ENCODE measurements around the gene NCOA5.

Gene NCOA5

DNA sequence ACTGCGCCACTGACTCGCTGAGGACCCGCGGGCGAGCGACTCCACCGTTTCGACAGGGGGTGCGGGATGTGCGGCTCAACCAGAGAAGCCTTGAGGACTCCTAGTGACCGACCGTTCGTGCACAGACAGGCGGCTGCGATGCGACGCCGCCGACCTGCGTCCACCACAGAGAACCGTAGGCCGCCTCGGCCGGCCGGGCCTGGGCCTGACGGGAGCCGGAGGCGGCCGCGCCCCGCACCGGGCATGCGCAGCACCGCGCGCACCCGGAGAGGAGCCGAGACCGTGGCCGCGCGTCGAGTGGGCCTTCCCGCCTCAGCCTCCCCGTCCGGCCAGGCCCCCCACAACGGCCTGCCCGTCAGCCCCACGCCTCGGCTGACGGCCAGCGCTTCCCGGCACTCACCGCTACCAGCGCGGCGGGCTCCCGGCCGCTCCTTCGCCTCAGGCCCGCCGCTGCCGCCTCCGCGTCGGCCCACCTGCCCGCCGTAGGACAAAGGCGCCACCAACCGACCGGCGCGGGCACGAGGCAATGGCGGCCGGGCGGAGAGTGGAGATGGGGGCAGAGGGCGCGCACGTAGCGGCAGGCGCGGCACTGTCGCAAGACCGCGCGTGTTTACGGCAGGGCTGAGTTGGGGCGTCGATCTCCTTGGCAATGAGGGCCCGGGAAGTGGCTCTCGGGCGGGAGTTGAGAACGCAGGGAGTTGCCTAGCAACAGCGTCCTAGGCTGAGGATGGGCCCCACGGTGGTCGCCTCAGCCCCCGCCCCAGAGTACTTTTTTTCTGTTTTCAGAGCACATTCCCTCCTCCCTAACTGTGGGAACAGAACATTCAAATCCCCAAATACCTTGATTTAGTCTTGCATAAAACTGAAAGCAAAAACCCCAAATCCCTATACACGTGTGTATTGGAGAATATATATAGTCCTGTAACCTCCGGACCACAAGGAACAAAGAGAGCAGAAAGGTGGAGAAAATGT is at the start of gene NCOA5:
Gene NCOA5, minus strand, starts transcription at position 546 of the 972 bp plus-strand sequence. CDS start 10,538 bp downstream, outside the sequence.
- peak; percentile 90 to 94 (median 94) for DNase-seq (ENCODE audit: low read depth in 3 of 3)

- DNase-seq (ENCODE audit: low read depth in 3 of 3): no peak
Observed at GRCh38 chr20:46139266-46139889, 49.6 kb upstream of the NCOA5 start.

DNA sequence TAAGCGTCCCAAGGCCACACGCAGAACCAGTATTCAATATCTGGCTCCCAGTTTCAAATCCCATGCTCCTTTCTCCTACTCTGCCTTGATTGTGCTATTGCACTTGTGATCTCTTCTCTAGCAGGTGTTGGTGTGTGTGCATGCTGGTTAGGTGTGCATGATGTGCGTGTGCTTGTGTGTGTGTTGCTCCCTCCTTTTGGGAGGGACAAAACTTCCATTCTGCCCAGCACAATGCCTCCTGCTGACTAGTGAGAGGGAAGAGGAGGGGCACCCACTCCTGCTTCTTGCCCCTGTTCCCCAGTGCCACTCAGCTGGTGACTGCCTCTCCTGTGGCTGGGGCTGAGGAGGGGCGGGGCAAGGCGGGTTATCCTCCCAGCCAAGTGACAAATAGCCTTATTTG is 48.1 kb upstream of the NCOA5 start:
- no peak for DNase-seq (ENCODE audit: low read depth in 3 of 3)

- DNase-seq (ENCODE audit: low read depth in 3 of 3): no peak
Observed at GRCh38 chr20:46135856-46136633, 46.3 kb upstream of the NCOA5 start.

DNA sequence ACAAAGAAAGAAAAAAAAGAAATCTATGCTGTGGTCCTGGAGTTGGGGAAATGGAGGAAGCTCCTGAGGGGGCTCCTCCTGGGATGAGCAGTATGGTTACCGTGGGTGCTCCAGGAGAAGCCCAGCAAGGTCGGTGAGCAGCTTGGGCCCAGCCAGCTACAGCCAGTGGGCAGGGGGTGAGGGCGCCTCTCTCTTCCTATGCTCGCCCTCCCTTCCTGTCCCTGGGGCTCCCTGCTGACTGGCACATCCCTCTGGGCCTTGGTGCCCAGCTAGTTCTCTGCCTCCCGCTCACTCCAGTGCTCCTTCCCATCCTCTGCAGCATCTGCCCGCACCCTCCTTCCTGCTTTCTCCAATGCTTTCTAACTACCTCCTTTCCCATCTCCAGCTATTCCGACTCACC is 45.0 kb upstream of the NCOA5 start:
- DNase-seq (ENCODE audit: low read depth in 3 of 3): no peak

DNA sequence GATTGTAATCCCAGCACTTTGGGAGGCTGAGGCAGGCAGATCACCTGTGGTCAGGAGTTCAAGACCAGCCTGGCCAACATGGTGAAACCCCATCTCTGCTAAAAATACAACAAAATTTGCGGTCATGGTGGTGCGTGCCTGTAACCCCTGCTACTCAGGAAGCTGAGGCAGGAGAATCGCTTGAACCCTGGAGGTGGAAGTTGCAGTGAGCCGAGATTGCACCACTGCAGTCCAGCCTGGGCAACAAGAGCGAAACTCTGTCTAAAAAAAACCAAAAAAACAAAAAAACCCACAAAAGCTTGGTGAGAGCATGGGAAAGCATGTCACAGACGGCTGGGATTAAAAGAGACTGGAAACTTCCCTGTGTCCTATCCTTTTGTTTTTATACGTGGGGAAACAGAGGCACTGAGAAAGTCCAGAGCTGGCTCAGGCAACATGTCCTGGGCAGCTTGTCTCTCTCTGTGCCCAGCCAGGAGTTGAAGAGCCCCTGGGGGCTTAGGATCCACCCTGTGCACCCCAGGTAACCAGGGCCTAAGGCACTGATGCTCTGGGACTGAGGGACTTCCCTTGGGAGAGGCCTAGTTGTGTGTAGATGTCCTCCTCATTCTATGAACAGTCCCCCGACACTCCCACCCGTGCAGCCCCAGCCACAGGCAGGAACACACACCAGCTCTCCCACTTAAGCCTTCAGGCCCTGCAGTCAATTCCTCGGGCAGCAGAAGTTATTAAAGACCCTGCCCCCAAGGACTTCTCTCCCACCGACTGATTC is 44.3 kb upstream of the NCOA5 start:
- no peak for DNase-seq (ENCODE audit: low read depth in 3 of 3)

GRCh38 chr20:46132705-46133120 is 43.0 kb upstream of the NCOA5 start:
- peak; percentile 22 to 57 (median 23) for DNase-seq (ENCODE audit: low read depth in 3 of 3)

GRCh38 chr20:46131396-46131795 is 41.6 kb upstream of the NCOA5 start:
- no peak for DNase-seq (ENCODE audit: low read depth in 3 of 3)

DNA sequence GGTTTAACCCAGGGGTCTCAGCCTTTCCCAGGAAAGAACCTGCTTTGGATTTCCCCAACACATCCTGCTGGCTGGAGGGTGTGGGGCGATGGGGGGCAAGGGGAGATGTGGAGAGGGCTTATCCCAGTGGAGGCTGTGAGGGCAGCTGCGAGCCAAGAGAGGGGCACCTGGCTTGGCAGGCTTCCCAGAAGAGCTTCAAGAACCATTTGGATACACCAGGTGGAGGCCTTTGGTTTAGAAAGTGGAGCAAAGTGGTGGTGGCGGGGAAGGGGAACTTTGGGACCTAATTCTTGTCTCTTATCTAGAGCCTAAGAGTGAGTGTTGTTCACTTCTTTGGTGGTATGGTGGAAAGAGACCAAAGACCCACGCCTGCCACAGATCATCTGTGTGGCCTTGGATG is 40.8 kb upstream of the NCOA5 start:
- DNase-seq (ENCODE audit: low read depth in 3 of 3): no peak

GRCh38 chr20:46129955-46130481 is 40.3 kb upstream of the NCOA5 start:
- no peak for DNase-seq (ENCODE audit: low read depth in 3 of 3)

DNA sequence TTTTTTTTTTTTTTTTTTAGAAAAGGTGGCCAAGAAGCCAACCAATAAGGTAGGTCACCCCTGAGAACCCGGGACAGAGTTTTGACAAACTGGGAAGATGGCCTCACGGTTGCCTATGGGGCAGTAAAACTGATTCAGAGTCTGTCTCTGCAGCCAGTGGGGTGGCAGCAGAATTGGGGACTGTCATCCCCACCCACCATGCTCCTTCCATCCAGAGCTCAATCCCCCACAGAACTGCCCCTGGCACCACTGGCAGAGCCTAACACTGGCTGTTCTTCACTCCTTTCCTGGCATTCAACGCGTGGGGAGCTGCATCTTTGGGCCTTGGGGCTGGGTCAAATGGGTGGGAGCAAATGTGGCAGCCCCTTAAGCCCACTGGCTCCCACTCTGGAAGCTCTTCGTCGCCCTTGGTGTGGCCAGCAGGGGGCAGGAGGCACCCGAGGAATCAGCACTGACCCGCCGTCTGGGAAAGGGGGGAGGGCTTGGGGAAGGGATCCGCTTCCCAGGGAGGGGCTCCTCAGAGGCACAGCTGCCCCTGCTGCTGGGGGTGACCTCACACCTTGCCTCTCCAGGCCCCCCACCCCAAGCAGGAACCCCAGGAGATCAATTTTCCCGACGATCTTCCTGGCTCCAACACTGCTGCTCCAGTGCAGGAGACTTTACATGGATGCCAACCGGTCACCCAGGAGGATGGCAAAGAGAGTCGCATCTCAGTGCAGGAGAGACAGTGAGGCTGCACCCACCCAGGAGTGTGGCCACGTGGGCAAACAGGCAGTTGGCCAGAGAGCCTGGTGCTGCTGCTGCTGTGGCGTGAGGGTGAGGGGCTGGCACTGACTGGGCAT is 38.8 kb upstream of the NCOA5 start:
- DNase-seq (ENCODE audit: low read depth in 3 of 3): no peak

GRCh38 chr20:46127396-46128010 is 37.7 kb upstream of the NCOA5 start:
- DNase-seq (ENCODE audit: low read depth in 3 of 3): no peak

DNA sequence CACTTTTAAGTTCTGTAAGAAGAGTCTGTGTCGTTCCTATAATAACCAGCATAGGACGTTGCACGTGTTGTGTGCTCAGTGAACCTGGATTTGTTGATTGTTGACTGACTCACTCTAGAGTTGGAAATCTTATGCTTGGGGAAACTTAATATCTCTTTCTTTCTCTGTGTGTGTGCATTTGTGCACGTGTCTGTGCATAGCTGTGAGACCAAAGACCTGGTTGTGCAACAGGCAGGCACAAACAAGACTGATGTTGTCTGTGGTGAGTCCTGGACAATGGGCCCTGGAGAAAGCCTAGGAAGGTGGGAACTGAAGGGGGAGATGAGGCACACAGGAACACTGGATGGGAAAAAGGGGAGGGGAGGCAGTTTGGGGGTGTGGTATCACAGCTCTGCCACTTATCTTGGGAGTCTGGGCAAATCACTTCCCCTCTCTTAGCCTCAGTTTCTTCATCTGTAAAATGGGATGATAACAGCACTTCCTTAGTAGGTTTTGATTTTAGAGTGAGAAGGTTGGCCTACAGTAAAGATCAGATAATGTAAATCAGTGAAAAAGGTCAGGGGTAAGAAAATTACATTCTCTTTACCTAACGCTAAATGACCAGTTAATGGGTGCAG is 36.8 kb upstream of the NCOA5 start:
- no peak for DNase-seq (ENCODE audit: low read depth in 3 of 3)

- no peak for DNase-seq (ENCODE audit: low read depth in 3 of 3)
Observed at GRCh38 chr20:46123482-46124245, 33.9 kb upstream of the NCOA5 start.

DNA sequence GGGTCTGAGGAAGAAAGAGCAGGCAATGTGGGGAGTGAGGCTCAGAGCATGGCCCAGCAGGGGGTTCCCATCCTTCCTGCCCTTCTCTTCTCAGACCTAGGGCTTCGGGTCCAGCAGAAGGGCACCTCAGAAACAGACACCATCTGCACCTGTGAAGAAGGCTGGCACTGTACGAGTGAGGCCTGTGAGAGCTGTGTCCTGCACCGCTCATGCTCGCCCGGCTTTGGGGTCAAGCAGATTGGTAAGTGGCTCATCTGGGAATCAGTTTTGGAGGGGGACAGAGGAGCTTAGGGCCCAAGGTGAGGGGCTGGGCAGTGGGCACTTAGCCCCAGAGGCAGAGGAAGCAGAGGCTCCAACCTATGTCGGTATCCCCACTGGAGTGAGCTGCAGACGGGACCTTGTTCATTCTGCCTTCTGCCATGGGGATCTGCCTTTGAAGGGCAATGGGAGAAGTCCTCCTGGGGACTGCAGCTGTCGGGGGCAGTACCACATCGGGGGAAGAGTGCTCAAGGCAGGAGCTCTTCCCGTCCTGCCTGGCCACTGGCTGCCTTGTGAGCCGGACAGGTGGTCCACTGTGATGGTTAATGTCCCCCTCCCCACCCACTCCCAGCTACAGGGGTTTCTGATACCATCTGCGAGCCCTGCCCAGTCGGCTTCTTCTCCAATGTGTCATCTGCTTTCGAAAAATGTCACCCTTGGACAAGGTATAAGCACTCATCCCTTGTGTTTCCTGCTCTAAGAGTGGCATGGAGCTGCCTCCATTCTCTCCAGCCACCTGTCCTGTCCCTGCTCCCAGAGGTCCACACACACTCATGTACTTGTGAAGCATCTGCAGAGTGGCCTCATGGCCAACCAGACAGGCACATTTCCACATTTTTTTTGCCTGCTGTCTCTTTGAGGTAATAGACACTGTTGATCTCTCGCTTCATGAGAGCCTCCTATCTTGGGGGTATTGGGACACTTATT is 33.0 kb upstream of the NCOA5 start:
- DNase-seq (ENCODE audit: low read depth in 3 of 3): no peak

GRCh38 chr20:46122071-46122470 is 32.3 kb upstream of the NCOA5 start:
- DNase-seq (ENCODE audit: low read depth in 3 of 3): no peak

DNA sequence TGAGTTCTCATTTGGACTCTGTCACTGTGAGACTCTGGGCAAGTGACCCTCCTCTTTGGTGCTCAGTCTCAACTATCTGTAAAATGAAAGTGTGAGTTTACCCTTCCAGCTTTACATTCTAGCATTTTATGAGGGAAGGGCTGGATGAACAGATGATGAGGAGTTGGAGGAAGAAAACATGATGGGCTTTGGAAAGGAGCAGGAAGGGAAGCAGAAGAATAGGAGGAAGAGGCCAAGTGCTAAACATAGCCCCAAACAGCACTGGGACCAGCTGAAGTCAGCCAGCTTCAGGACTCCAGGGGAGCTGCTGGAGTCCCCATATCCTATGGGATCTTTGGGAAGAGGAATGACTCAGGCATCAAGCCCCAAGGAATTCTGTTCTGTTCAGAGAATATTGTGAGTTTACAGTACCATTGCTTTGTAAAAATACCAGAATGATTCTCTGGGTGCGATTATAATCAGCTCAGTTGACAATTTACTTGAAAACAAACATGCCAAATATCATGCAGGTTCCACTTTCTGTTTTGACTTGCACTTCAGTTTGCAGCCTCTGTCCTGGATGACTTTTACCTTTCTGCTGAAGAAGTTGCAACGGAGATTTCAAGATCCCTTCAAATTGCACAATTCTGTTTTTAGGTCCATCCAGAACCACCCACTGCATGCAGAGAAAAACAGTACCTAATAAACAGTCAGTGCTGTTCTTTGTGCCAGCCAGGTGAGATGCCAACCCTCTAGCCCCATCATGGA is 31.6 kb upstream of the NCOA5 start:
- no peak for DNase-seq (ENCODE audit: low read depth in 3 of 3)

All from stimulated activated CD4-positive, alpha-beta T cell treated with anti-CD3 and anti-CD28 coated beads, TNF-alpha, amount 100 ng/mL, for 24 hours (primary cell).